HG02973 (cell line): ENCODE measurements around the gene CCDC124.
"Not testable (repeated sequence)": the region's sequence is repeated elsewhere in the genome, so short reads cannot be mapped to it uniquely, and the experiment has no call there.

Experiments
- ATAC-seq: cut with Tn5 transposase; IDR thresholded peaks from one replicate; pipeline ENCODE4 v1.9.1; 2021; ENCODE audit warnings: moderate library complexity; ENCODE audit not compliant: unreplicated experiment

CCDC124 gene

DNA sequence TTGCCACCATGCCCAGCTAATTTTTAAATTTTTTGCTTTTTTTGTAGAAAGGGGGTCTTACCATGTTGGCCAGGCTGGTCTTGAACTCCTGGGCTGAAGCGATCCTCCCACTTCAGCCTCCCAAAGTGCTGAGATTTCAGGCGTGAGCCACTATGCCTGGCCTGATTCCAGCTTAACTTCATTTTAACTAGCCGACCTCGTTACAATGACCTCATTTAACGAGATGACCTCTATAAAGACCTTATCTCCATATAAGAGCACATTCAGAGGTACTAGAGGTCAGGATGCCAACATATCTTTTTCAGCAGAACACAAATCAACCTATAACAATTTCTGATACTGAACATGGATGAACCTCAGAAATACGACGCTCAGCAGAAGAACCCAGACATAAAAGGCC lies 44.7 kb downstream of the CCDC124 start:
- no peak for ATAC-seq

DNA sequence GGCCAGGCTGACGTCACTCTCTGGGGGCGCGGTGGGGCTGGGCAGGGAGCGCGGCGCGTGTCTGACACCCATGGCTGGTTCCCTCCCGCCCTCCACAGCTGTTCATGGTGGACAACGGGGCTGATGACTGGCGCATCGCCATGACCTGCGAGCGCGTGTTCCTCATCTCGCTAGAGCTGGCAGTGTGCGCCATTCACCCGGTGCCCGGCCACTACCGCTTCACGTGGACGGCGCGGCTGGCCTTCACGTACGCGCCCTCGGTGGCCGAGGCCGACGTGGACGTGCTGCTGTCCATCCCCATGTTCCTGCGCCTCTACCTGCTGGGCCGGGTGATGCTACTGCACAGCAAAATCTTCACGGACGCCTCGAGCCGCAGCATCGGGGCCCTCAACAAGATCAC lies 48.8 kb downstream of the CCDC124 start:
- ATAC-seq = no peak

DNA sequence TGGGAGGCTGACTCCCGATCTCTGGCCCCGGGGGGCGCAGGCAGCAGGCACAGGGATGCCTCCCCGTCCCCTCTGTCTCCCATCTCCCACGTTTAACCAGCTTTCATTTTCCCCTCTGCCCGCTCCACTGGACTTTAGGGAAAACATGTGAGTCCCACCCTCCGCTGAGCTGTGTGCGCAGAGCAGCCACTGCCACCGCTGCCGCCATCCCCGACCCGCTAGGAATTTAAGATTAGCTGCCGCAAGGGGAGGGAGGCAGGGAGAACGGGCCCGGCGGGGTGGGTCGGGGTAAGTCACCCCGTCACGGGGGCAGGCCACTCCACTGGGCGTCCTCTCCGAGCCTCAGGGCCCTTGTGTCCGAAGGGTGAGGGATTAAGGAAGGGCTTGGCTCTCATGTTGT lies 49.6 kb downstream of the CCDC124 start:
- no peak for ATAC-seq

DNA sequence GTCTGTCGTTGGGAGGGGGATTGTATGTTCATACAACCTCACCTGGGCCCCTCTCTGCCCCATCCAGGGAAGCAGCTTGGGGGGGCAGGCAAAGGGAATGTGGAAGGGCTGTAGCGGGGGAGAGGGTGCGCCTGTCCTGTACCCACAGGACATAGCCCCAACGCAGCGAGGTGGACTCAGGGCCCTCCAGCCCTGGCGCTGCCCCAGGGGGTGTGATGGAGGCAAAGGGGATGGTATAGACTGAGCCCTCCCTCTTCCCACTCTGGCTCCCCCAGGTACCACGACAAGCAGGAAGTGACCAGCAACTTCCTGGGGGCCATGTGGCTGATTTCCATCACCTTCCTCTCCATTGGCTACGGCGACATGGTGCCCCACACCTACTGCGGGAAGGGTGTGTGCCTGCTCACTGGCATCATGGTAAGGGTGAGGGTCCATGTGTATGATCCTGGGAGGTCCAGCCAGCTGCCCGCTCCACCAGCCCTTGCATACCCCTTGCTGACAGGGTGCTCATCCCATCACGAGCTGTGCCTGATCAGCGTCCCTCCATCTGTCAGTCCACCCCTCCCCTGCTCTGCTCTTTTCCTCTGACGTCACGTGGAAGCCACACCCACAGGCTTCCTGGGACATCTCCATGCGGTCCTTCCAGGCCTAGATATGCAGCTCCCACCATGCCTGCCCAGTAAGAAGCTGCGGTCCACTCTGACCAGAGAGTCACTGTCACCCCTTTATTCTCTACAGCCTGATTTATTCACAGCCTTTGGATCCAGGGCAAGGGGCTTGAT lies 52.4 kb downstream of the CCDC124 start:
- ATAC-seq = no peak

DNA sequence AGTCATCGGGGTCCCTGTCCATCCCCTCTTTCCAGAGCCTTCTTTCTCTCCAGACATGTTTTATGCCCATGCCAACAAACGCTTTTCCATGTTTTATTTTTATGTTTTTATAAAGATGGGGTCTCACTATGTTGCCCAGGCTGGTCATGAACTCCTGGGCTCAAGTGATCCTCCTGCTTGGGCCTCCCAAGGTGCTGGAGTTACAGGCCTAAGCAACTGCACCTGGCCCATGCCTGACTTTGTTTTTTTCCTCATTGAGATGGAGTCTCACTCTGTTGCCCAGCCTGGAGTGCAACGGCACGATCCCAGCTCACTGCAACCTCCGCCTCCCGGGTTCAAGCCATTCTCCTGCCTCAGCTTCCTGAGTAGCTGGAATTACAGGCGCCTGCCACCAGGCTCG lies 53.8 kb downstream of the CCDC124 start:
- not testable (repeated sequence) for ATAC-seq

DNA sequence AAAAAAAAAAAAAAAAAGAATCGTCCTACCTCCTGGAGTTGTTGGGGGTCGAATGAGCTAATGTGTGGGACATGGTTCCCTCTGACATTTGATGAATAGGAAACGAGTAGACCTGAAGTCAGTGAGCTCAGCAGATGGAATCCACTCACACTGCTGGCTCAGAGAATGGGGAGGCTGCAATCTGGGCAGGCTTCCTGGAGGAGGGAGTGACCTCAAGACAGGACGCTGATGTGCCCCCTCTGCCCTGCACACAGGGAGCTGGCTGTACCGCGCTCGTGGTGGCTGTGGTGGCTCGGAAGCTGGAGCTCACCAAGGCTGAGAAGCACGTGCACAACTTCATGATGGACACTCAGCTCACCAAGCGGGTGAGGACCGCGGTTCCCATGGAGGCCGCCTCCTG lies 55.3 kb downstream of the CCDC124 start:
- ATAC-seq = no peak

DNA sequence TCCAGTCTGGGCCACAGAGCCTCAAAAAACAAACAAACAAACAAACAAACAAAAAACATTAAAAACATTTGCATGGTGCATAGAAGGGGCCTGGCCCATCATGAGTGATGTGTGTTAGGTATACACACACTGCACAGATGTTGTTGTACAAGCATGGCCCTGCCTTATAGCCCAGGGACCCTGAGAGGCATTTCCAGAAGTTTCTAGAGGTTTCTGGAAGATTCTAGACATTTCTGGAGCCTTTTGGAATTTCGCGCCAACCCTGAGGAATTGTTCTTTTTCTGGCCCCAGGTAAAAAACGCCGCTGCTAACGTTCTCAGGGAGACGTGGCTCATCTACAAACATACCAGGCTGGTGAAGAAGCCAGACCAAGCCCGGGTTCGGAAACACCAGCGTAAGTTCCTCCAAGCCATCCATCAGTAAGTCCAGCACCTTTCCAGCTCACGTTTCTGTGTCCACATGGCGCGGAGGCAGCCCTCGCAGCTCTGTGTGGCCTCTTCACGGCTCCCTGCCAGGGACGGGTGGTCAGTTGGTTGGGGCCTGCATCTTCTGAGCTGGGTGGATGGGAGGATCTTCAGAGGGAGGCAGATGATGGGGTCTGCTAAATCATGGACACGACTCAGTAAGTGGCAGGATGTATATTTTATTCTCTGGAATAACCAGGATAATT lies 56.7 kb downstream of the CCDC124 start:
- no peak for ATAC-seq

DNA sequence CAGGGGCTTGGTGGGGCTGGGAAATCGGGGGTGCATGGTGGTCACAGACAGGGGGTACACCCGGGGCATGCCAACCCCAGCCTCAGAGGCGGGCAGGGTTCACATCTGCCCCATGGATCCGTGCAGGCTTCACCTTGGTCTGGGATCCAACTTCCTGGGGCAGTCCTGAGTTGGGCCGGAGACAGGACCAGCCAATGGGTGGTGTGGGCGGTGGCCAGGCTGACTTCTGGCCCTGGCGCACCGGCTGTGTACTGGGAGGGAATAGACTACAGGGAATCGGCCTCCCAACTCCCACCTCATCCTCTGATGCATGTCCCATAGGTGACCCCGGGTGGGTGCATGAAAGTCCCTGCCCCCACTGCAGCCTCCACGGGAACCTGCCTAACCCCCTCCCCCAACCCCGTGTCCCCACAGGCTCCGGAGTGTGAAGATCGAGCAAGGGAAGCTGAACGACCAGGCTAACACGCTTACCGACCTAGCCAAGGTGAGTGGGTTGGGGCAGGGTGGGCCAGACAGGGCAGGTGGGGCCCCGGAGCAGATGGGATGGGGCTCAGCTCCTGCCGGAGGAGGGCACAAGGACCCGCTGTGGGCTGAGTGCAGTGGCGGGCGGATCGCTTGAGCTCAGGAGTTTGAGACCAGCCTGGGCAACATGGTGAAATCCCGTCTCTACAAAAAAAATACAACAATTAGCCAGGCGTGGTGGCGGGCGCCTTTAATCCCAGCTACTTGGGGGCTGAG lies 60.4 kb downstream of the CCDC124 start:
- no peak for ATAC-seq
